HG03175 (cell line): Measurements from ENCODE around the gene RHOF.
A peak's percentile ranks its signal among the peaks of the same experiment; 100 is the strongest.

ENCODE experiments used
- ATAC-seq: cut with Tn5 transposase; IDR thresholded peaks from one replicate; pipeline ENCODE4 v1.9.1; 2021; ENCODE audit warnings: mild to moderate bottlenecking, moderate library complexity; ENCODE audit not compliant: unreplicated experiment

Gene RHOF

DNA sequence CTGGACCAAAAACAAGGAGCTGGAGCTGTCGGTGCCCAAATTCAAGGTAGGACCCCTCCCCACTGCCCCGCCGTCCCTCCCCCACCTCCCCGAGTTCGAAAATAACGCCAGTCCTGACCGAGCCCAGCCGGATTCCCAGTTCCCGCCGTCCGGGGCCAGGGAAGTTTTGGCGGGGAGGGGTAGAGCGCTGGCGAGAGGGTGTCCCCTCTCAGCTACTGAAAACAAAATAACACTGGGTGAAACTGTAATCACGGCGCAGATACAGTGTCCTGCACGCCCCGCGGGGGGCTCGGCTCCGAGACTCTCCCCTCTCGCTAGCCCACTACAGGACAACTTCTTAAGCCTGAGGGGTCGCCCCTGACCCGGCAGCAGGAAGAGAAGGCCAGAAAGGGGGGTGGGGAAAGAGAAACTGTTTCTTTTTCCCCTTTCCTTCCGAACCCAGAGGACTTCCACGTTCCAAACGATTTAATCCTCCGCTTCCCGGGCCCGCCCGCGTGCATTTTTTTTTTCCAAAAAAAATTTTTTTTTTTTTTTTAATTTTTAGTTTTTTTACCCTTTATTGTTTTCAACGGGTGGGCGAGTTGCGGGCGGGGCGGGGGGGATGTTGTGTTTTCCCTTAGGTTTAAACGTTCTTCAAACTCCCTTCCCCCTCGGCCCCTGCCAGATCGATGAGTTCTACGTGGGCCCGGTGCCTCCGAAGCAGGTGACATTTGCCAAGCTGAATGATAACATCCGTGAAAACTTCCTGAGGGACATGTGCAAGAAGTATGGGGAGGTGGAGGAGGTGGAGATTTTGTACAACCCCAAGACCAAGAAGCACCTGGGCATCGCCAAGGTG, 11.9 kb upstream of the RHOF start:
- ATAC-seq = no peak

- no peak for ATAC-seq
Observed at GRCh38 chr12:121804417-121805111, 11.1 kb upstream of the RHOF start.

DNA sequence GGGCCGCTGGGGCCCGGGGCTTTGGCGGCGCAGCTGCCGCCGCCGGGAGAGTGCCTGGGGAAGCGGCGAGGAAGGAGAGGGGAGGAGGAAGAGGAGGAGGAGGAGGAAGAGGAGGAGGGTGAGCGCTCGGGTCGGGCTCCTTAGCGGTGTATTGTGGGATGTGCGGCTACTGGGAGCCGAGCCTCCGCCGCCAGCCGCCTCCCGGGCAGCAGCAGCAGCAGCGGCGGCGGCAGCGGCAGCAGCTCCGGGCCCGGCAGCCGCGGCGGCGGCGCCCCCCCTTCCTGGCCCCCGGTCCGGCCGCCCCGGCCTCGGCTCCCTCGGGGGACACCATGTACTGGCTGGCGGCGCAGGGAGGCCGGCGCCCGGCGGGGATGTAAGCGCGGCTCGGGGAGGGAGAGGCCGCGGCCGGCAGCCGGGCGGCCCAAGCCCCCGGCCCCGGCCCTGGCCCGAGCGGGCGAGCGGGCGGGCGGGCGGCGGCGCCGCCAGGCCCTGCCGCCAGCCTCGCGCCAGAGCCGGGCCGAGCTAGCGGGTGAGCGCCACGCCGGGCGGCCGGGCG, 10.5 kb upstream of the RHOF start, which contains the start of gene SETD1B:
Gene SETD1B (plus strand): TSS at position 149 of the 556 bp plus-strand sequence. CDS start 729 bp downstream, outside the sequence.
- no peak for ATAC-seq

DNA sequence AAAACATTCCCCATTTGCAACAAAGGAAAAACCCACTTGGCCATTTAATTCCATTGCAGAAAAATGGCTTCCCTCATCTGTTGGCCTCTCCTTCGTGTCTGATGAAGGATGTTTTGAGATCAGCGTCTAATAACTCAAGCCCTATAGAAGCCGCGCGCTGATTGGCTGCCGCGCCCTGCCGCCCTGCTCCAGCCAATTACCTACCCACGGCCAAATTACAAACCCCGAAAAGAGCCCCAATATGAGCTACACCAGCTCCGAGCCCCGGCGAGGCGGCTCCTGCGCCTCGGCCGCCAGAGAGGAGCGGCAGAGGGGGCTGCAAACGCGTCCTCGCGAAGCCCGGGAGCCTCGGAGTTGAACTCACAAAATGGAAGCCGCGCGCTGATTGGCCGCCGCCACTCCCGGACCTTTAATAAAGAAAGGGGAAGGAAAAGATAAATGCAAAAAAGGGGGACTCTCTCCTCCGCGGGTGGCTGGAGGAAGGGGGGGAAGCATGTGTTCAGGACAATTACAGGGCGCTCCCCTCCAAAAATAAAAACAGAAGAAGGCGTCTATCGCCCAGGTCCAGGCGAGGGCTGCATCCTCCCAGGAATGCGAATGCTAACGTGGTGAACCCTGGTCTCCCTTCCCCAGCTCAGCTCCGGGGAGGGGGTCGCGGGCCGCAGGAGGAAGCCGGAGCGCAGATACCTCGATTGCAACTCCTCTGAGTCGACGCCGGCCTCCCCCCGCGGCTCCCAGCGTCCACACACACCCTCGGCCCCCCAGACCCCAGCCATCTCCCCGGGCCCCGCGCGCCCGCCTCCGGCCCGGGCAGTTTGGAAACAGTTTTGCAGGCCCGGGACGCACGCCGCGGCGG, 9.6 kb upstream of the RHOF start:
- peak; percentile 50 for ATAC-seq

DNA sequence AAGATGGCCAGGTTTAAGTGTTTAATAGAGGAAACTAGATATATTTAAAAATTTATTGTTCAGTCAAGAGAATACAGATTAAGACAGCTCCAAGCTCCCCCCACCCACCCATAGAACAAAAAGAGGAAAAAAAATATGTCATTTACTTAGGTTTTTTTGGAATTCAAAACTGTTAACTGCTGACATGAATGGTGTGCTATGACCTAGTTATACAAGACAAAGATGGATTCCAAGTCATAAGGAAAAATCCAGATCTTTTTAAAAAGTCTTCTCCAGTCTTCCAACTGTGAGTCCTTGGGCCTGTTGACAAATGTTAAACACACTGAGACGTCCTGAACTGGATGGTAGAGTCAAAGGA, 9.0 kb upstream of the RHOF start:
- no peak for ATAC-seq

GRCh38 chr12:121801595-121802484, 8.4 kb upstream of the RHOF start:
- no peak for ATAC-seq

GRCh38 chr12:121800694-121801594, 7.5 kb upstream of the RHOF start:
- ATAC-seq = no peak

GRCh38 chr12:121799842-121800693, 6.6 kb upstream of the RHOF start:
- ATAC-seq = no peak

DNA sequence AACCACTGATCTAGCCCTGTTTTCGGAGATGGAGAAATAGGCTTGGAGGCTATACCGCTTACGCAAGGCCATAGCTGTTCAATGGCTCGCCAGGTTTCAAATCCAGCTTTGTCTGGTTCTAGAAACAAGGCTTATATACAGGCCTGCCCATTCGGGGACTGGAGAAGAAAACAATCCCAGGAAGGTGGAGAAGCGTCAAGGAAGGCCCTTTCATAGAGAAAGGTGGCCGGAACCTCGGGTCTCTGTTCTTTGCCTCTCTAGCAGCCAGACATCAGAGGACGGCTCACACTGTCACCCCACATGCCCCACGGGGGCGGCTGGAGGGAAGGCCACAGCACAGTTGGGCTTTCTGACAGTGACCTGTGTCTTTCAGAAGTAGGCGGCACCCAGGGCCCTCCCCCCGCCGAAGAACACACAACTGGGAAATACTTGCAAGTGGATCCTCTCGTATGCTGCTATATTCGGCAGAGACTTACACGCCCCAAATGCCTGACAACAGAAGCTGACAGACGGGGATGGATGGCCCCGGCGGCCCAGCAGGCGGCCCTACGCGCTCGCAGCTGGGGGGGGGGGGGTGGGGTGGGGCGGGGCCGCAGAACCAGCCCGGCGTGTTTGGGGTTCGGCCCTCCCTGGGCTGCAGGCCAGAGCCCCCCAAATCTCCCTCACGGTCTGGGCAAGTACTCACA, 5.8 kb upstream of the RHOF start:
- ATAC-seq = no peak

DNA sequence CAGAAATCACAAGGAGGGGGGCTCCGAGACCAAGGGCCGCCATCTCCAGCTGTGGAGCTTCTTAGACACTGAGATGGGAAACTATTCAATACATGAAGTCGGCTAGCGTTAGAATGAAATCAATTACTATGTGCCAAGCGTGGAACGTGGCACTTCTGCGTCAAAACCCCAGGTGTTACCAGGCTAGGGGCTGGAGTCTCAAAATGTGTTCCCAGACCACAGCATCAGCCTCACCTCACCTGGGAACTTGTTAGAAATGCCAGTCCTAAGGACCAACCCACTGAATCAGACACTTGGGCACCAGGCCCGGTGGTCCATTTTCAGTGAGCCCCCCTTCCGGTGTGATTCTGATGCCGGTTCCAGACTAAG, 5.3 kb upstream of the RHOF start:
- ATAC-seq = no peak

DNA sequence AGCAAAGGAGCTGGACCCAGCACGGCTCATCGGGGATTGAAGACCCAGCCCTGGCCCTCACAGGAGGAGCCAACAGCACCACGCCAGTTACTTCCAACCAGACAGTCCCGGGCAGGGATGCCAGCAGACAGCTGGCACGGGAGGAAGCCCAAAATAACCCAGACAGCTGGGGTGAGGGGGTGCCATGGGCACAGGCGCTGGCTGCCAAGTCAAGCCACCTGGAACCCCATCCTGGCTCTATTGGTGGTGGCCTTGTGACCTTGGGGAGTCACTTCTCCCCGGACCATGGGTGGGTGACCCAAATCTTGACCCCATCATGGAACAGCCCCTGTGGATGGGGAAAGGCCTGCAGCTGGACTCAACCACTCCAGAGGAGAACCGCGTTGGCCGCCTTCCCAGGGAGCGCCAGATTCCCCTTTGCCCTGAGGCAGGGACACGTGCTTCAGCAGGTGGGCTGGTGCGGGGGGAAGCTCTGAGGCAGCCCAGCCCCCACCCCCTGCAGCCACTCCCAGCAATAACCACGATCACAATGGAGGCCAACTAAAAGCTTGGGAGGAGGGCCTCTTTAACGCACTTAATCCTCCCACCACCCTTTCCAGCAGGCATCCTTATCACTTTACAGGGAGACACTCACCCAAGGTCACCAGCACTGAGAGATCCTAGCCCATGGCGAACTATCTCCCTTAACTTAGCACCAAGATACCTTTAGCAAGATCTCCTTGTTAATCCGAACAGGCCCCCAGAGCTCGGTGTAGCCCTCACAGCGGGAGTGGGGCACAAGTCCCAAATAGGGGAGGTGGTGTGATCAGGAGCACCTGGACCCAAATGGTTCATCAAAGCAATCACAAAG, 4.7 kb upstream of the RHOF start:
- ATAC-seq = no peak

DNA sequence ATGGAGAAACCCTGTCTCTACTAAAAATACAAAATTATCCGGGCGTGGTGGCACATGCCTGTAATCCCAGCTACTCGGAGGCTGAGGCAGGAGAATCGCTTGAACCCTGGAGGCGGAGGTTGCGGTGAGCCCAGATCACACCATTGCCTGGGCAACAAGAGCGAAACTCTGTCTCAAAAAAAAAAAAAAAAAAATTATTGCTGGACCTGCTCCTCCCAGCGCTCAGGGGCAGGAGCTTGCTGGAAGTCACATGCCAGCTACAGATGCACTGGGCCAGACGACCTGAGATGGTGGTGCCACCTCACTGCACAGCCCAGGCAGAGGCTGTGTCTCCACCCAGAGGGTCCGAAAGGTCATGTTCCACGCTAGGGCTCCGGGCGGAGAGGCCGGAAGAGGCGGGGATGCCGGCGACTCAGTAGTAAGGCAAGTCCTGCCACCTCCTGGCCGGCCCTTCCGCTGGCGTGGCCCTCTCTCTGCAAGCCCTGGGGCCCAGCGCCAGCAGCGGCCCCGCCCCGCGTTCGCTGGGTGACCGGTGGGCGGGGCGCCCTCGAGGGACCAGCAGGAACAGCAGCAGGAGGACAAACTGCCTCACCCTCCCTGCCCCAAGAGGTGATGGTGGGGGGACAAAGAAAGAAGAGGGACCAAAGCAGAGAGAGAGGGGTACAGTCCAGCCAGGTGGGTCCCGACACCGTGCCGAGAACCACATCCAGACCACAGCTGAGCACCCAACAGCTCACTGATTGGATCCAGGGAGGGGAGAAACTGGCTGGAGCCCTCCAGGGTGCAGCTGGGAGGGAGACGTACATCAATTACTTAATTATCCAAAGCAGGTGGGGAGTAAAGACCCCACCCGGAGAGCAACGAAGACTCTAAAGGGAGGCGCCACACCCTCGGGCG, 3.6 kb upstream of the RHOF start:
- ATAC-seq = no peak

DNA sequence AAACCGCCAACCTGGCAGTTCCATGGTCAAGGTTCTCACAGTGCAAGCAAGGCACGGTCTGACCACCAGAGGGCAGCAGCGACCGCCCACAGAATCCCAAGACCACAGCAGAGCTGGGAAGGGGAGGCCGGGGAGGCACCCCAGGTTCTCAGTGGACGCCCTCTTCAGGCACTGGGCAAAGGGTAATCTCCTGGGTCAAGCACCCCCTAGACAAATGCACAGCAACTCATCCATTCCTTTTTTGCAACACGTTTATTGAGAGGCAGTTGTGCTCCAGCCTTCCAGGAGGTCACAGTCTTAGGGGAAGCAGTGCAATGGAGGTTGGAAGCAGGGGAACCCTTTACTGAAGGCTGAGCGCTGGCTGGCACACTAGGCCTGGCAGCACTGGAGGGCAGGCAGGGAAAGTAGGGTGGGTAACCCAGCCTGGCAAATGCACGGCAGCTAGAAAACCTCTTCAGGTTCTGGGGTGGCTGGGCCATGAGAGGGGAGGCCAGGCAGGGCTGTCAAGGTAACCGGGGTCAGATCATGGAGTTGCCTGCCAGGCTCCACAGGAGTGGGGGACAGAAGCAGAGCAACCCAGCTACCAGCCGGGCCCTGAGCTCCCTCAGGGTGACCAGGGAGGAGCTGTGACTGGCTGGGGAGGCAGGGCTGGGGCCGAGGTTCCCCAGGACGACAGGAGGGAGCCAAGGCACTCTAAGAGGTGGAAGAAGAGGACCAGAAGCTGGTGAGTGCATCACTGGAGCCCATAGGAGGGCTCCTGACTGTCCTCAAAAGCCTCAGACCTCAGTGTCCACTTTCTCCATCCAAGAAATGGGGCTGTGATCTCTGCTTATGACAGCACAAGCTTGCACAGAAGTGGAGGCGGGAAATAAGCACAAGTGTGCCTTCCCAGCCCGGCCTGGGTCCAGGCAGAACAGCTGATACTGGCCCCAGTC, 1.8 kb upstream of the RHOF start:
- no peak for ATAC-seq

DNA sequence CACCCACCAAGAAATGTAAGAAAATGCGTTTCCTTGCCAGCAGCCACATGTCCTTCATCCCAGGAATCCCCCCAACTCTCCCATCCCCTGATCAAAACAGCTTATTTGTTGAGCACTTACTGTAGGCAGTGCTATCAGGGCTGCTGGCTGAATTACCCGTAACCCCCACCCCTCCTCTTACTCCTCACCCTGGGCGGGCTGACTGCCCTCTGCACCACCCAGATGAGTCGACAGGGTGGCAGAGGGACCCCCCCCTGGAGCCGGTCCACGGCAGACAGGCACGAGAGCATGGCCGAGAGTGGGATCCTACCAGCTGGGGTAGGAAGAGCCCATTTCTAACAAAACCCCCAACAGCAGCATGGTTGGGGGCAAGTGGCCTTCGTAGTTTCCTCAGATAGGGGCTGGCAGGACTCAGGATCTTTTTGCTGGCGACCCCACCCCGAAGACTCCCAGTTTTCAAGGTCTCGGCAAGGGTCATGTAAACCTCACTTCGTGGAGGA, 1.1 kb upstream of the RHOF start:
- peak; percentile 4 for ATAC-seq
